ENCODE data around the gene TXNDC16. TPM values are rescaled to one million over a fixed set of nuclear protein-coding genes. Genes with fewer than 3 reads are reported as not detected.

TXNDC16 gene
- total RNA-seq, 4 donors from 2014 or later: 1.5 to 6.1 (median 4.3) TPM

- H3K27me3 ChIP-seq: no peaks in the 10 kb centered on the region
- H3K36me3 ChIP-seq: peaks cover 0 to 32% (median 5%) of the 10 kb centered on the region in 3 donors
- 93 to 95% methylated on average over 1 of the region's 1 CpG for WGBS, 2 donors
- no peaks in the 10 kb centered on the region for H3K4me1 ChIP-seq
- DNase-seq: no peak
- H3K4me3 ChIP-seq: no peak overlapping the region
- no peak overlapping the region for H3K27ac ChIP-seq
- H3K9me3 ChIP-seq: no peaks in the 10 kb centered on the region
- TF ChIP-seq CTCF (IDR thresholded peaks at IDR 0.05) (no peak), POLR2A (IDR thresholded peaks at IDR 0.05) (no peak)
- intact Hi-C loops (cut with DNase I): no loop called here
Measured at GRCh38 chr14:52442602-52443001, 109.7 kb downstream of the TXNDC16 start.

GRCh38 chr14:52442166-52442565 lies 110.1 kb downstream of the TXNDC16 start:
- H3K4me1 ChIP-seq: no peaks in the 10 kb centered on the region
- DNase-seq: no peak
- H3K27me3 ChIP-seq: no peaks in the 10 kb centered on the region
- H3K9me3 ChIP-seq: no peaks in the 10 kb centered on the region
- intact Hi-C loops (cut with DNase I): no loop called here
- 82 to 97% methylated on average over 4 of the region's 4 CpGs for WGBS, 2 donors
- TF ChIP-seq CTCF (IDR thresholded peaks at IDR 0.05) (no peak), POLR2A (IDR thresholded peaks at IDR 0.05) (no peak)
- no peak overlapping the region for H3K4me3 ChIP-seq
- H3K36me3 ChIP-seq: peaks cover 0 to 30% (median 4%) of the 10 kb centered on the region in 3 donors
- no peak overlapping the region for H3K27ac ChIP-seq

- Histone ChIP-seq H3K9me3 (no peaks in the 10 kb centered on the region), H3K4me1 (no peaks in the 10 kb centered on the region), H3K27me3 (no peaks in the 10 kb centered on the region), H3K4me3 (no peak overlapping the region), H3K36me3 (peaks cover 0 to 18% (median 0%) of the 10 kb centered on the region in 3 donors), H3K27ac (no peak overlapping the region)
- 92 to 96% methylated on average over 4 of the region's 4 CpGs for WGBS, 2 donors
- intact Hi-C loops (cut with DNase I): no loop called here
- no peak for DNase-seq
- TF ChIP-seq POLR2A (IDR thresholded peaks at IDR 0.05): no peak
- TF ChIP-seq CTCF (IDR thresholded peaks at IDR 0.05): no peak
Measured at GRCh38 chr14:52439476-52439875, 112.8 kb downstream of the TXNDC16 start.

- 61 to 62% methylated on average over 1 of the region's 1 CpG for WGBS, 2 donors
Measured at GRCh38 chr14:52434955-52435354, 117.3 kb downstream of the TXNDC16 start.

GRCh38 chr14:52430474-52430873 lies 121.8 kb downstream of the TXNDC16 start:
- intact Hi-C loops (cut with DNase I): no loop called here
- 79 to 81% methylated on average over 2 of the region's 2 CpGs for WGBS, 2 donors

More at GRCh38 chr14:52434955-52435354, 117.3 kb downstream of the TXNDC16 start:
- intact Hi-C loops (cut with DNase I): no loop called here
- Histone ChIP-seq H3K4me1 (no peaks in the 10 kb centered on the region), H3K4me3 (no peak overlapping the region), H3K9me3 (no peaks in the 10 kb centered on the region), H3K27me3 (no peaks in the 10 kb centered on the region), H3K27ac (no peak overlapping the region), H3K36me3 (peaks cover 0 to 25% (median 0%) of the 10 kb centered on the region in 3 donors)
- DNase-seq: no peak
- TF ChIP-seq POLR2A (IDR thresholded peaks at IDR 0.05) (no peak), CTCF (IDR thresholded peaks at IDR 0.05) (no peak)

More at GRCh38 chr14:52430474-52430873, 121.8 kb downstream of the TXNDC16 start:
- no peak for DNase-seq
- H3K4me1 ChIP-seq: no peaks in the 10 kb centered on the region
- no peaks in the 10 kb centered on the region for H3K27me3 ChIP-seq
- H3K4me3 ChIP-seq: no peak overlapping the region
- no peak overlapping the region for H3K27ac ChIP-seq
- H3K9me3 ChIP-seq: no peaks in the 10 kb centered on the region
- no peak for TF ChIP-seq POLR2A (IDR thresholded peaks at IDR 0.05)
- no peak for TF ChIP-seq CTCF (IDR thresholded peaks at IDR 0.05)
- peaks cover 0 to 7% (median 0%) of the 10 kb centered on the region in 3 donors for H3K36me3 ChIP-seq
